ENCODE data around the gene TOM1.
"Not testable (repeated sequence)": the region's sequence is repeated elsewhere in the genome, so short reads cannot be mapped to it uniquely, and the experiment has no call there.

TOM1 gene

GRCh38 chr22:35376728-35377472 is 77.2 kb downstream of the TOM1 start:
- peak; percentile 98 for DNase-seq

- DNase-seq = no peak
Measured at GRCh38 chr22:35377735-35378134, 78.0 kb downstream of the TOM1 start.

GRCh38 chr22:35378621-35379020 is 78.9 kb downstream of the TOM1 start:
- no peak for DNase-seq

- DNase-seq = no peak
Measured at GRCh38 chr22:35379146-35379993, 79.7 kb downstream of the TOM1 start.

GRCh38 chr22:35380013-35380412 is 80.3 kb downstream of the TOM1 start:
- no peak for DNase-seq

GRCh38 chr22:35380537-35381423 is 81.1 kb downstream of the TOM1 start, which contains the start of gene HMOX1:
Gene HMOX1 (plus strand): TSS chr22:35381096. CDS start chr22:35381174, 78 bp downstream.
- peak; percentile 88 for DNase-seq

GRCh38 chr22:35381424-35382009 is 81.8 kb downstream of the TOM1 start:
- no peak for DNase-seq

- DNase-seq = no peak
Measured at GRCh38 chr22:35383679-35384071, 84.0 kb downstream of the TOM1 start.

- DNase-seq = no peak
Measured at GRCh38 chr22:35384527-35384926, 84.8 kb downstream of the TOM1 start.

- no peak for DNase-seq
Measured at GRCh38 chr22:35384975-35385588, 85.4 kb downstream of the TOM1 start.

GRCh38 chr22:35386670-35387288 is 87.1 kb downstream of the TOM1 start:
- no peak for DNase-seq

GRCh38 chr22:35390933-35391332 is 91.2 kb downstream of the TOM1 start:
- DNase-seq = no peak

GRCh38 chr22:35392357-35392756 is 92.7 kb downstream of the TOM1 start:
- DNase-seq = no peak

GRCh38 chr22:35393116-35394010 is 93.7 kb downstream of the TOM1 start:
- no peak for DNase-seq

GRCh38 chr22:35394011-35394312 is 94.3 kb downstream of the TOM1 start:
- no peak for DNase-seq

GRCh38 chr22:35394810-35395563 is 95.3 kb downstream of the TOM1 start:
- no peak for DNase-seq

GRCh38 chr22:35396622-35397021 is 96.9 kb downstream of the TOM1 start:
- not testable (repeated sequence) for DNase-seq

- no peak for DNase-seq
Measured at GRCh38 chr22:35397095-35397904, 97.6 kb downstream of the TOM1 start.

Data from fibroblast of skin of back (primary cell).